NCI-H774 (cell line): ENCODE results near the gene NFATC3.

Source experiments
- DNase-seq: peaks from one replicate; lab custom pipeline; 2025; lab: John Stamatoyannopoulos, UW

NFATC3 gene

DNA sequence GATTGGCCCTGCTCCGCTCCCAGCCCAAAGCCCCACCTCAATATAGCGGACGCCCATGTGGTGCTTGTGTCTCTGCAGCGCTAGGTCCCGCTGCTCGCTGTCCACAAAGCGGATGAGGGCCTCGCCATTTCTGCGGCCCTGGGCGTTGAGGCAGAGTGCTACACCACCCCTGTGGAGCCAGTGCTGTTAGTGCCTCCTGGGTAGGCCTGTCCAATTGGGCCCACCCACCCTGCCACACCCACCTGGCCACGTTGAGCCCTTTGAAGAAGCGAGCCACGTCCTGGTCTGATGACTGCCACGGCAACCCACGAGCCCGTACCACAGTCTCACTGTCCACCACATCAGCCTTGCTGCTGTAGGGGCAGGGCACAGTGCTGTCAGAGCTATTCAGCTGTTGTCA is 147.2 kb downstream of the NFATC3 start:
- DNase-seq, result no peak

DNA sequence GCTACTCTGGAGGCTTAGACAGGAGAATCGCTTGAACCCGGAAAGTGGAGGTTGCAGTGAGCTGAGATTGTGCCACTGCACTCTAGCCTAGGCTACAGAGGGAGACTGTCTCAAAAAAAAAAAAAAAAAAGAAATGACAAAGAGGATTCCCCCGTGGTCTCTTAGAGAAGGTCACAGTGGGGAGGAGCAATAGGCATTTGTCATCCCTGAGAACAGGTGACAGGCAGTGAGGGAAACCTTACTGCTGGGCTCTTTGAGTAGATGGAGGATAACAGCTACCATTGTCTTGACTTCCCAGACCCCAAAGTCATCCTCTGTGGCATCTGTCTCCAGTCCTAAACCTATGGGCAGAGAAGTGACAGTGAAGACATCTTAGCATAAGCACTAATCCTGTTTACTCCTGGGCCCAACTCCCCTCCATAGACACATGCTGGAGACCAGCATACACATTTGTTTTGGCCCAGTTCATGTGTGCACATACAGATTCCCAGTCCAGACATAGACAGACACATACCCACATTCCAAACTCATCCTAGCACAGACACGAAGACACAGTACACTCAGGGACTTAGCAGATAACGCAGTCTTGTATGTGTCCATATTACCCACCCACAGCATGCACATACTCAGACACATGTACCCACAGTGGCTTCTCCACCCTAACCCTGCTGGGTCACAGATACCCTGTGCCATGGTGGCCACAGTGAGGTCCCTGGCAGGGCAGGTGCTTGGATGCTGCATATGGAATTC is 148.1 kb downstream of the NFATC3 start:
- DNase-seq, result no peak

DNA sequence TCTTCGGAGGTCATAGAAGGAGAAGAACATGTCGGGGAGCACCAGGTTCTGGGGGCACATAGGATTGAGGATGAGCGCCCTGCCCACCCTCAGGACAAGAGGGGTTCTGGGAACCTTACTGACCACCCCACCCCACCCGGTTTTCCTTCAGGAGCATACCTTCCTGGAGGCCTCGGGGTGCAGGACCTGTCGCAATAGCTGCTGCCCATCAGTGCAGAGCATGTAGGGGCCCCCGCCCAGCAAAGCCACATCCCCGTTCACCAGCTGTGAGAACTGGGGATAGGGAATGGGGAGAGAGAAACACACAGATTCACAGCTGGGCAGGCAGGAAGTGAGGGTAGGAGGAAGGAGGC is 148.6 kb downstream of the NFATC3 start:
- DNase-seq, result no peak

DNA sequence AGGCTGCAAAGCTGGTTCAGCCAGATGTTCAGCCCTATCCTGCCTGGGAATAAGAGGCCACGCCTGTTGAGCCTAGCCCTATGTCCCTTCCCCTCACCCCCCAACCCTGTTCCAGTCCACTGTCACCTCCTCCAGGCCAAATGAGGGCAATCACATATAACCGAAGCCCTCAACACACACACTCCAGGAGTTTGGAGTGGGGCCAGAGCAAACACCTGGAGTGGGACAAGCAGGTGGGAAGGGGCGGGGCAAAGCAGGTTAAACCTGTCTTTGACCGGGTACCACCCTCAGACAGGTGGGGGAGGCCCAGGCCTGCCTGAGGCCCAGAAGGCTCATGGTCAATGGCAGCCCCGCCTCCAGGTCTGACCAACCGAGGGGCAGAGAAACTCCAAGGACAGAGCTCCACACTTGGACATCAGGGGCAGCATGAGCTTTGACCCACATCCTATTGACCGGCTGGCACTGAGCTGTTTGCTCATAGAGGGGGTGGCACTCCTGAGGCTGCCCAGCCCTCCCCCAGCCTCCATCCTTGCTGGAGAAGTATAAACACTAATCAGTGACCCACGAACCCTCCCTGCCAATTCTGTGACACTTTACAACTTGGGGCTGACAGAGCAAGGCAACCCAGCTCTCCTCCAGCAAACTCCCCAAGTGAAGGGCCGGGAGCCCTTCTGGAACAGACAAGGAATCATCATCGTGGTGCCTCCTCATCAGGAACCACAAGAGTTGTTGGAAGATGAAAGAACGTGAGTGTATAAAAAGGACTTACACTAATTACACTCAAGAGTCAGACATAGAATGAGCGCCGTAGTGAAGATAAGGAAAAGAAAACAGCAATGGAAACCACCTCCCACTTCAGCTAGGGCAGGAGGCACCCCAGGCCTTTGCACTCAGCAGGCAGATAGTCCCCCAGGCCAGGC is 149.3 kb downstream of the NFATC3 start:
- peak; percentile 65 for DNase-seq

DNA sequence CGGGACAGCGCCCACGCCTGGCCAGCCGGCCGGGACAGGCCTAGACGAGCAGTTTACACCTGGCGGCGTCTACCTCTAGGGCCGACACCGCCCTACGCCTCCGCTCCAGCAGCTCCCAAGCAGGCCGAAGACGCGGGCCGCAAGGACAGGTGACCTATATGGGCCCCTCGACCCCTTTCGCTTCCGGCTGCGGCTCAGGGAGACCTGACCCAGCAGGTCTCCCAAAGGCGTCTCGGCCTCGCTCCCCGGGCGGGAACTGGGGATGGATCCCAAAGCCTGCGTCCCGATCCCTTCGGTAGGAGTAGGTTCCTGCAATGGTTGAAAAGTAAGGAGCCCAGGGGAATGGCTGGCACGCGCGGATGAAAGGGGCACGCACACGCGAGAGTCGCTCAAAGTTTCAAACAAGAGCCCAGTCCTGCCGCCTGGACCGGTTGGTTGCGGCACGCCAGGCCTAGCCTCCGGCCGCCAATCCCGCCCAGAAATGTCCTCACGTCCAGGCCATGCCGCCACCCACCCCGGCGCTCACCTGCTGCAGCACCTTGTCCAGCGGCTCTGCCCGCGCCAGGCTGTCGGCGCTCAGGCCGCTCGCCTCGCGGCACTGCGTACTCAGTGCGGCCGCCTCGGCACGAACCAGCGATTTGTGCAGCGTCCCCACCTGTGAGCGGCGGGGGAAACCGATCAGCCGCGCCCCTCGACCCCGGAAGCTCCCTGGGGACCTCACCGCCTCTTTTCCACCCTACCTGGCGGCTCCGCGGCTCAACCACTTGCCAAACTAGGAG is 150.1 kb downstream of the NFATC3 start:
- DNase-seq, result no peak

DNA sequence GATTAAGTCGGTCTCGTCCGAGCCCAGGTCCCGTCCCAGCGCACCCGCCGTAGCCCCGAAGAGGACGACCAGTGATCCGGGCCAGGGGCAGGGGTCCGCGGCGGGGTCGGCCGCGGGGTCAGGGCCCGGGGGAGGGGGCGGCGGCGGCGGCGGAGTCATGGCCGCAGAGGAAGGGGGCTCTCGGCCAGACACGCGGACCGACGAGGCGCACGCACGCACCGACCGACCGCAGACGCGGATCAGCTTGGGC is 150.6 kb downstream of the NFATC3 start, which contains the start of gene ESRP2:
Gene ESRP2 (minus strand): TSS at position 241 of the 250 bp plus-strand sequence. CDS start 82 bp downstream, at position 159.
- DNase-seq, result no peak

DNA sequence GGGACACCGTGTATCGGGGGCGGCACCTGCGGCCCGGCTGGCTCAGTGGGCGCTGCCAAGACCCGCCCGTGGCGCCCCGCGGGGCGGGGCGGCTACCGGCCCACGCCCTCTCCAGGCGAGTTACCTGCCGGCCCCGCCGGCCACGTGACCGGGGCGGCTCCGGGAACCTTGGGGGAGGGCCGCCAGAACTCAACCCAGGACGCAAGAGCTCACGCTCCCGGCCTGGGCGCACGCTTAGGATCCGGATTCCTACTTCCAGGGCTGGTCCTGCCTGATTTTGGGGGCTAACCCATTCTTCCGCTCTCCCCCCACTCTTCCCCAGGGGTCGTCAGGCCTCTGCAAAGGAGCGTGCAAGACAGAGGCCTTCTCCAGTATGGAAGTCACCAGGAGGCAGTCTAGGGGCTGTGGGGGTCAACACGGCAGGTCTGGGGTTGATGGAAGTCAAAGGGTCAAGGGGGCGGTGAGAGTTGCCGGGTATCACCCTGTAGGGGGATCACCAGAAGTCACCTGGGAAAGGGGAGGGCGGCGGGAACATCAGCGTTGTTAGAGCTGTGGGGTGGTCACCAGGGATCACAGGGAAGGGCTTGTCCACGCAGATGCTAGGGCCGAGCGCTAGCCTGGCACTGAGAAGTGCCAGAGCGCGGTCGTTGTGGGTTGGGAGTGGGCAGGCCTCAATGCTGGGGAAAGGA is 151.1 kb downstream of the NFATC3 start:
- peak; percentile 74 for DNase-seq

DNA sequence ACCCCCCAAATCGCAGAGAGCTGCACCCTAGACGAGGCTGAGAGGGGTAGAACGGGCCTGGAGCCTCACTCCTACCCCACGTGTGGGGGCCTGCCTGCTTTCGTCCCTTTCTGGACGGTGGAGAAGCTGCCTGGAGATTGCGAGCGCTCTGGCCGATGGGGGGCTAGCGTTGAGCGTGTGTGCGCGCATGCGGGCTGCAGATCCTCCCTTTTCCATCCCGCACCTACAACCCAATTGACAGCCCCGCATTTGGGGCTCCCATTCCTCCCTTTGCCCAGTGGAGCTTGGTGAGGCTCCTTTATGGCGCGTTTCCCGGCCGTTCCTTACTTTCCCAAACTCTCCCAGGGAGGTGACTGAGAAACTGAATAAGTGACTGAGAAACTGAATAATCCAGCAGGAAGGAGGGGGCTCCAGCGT is 151.7 kb downstream of the NFATC3 start:
- no peak for DNase-seq

DNA sequence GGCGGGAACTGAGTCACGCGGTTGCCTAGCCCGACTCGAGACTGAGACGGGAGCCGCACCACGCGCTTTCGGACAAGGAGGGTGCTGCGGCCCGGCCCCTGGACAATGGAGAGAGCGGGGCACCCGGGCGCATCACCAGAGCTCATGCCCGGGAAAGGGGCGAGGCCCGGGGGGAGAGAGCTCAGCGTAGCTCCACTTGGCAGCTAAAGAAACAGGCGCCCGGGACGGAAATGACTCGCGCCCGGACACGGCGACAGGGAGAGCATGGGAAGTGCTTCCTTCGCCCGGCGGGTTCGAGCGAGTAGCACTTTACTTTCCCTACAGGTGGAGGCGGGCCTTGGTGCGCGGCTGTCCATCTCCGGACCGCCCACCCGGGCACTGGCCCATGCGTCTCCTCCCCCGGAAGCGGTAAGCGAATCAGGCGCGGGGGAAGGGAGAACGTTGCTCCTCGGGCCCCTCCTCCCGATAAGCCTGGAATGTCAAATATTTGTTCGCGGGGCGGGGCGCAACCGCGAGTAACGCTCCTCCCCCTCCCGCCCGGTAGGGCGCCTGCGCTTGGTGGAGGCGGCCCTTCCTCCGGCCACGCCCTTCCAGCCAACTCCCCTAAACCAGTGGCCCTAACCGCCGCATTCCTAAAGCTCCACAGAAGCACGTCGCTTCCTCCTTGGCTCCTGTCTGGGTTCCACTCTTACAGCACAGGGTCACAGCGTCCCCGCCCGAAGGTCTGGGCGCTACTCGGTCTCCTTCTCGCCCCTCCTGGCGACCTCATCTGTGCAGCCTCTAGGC is 152.3 kb downstream of the NFATC3 start:
- DNase-seq, result peak; percentile 90

DNA sequence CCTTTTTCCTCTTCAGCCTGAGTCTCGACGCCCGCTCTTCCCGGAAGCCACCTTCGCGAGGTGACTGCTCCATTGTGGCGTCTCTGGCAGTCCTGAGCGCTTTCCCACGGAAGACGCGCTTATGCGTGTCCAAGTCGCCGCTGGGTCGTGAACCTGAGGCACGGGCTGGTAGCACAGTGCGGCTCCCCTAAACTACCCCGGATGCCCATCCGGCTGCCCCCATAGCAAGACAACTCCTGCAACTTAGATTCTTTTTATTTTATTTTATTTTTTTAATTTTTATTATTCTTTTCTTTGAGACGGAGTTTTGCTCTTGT is 152.8 kb downstream of the NFATC3 start:
- no peak for DNase-seq

DNA sequence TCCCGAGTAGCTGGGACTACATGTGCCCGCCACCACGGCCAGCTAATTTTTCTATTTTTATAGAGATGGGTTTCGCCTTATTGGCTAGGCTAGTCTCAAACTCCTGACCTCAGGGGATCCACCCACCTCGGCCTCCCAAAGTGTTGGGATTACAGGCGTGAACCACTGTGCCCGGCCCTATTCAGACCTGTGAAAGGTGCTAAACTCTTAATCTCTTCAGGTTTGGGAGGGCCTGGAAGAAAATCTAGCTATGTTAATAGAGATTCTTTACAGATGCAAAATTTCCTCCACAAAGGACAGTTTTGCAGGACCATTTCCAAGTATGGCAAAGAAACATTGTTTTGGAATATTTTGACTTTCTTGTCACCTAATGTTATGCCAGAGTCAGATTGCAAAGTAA is 156.9 kb downstream of the NFATC3 start:
- no peak for DNase-seq

DNA sequence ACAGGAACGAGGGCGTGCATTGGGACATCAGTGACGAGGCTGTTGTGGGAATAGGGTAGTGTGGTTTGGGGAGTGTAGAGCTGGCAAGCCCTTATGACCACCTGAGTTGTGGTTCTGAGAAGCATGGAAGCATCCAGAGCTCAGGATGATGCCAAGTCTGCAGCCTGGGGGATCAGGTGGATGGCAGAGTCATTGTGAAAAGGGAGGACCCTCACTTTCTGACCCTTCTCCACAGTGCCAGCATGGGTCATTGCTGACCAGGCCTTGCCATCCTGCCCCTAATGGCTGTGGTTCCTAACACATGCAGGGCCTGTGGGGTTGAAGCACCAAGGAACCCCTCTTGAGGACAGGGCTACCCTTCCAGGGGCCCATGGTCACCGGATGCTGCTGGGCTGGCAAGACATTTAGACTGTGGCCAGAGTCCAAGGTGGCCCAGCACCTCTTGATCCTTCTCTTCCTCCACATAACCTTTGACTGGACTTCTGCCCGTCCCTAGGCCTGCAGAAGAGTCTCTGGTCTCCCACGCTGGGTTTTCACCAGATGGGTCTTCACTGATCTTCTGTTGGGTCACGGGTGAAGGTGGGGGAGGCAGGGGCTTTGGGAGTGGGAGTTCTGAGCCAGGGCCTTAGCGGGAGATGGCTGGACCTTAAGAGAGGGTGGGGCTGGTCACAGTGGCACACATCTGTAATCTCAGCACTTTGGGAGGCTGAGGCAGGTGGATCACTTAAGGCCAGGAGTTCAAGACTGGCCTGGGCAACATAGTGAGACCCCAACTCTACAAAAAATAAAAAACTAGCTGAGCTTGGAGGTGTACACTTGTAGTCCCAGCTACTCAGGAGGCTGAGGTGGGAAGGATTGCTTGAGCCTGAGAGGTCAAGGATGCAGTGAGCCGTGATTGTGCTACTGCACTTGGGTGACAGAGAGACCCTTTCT is 158.0 kb downstream of the NFATC3 start:
- DNase-seq, result no peak

DNA sequence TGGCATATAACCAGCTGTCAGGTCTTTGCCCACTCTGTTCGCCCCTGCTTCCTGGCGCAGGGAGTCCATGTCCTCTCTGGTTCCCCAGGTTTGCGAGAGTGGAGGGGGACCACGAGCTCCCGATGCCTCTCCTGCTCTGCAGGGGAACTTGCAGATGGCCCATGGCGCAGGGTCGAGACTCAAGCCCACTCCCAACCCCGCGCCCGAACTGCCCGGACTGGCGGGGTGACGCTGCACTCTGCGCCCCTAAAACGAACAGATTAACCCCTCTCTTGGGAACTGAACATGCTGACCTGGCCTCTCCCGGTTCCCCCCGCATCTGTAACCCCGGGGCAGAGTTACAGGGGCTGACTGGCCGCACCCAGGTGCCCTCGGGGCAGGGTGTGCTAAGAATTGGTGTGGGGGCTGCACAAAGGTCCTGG is 159.3 kb downstream of the NFATC3 start:
- no peak for DNase-seq

DNA sequence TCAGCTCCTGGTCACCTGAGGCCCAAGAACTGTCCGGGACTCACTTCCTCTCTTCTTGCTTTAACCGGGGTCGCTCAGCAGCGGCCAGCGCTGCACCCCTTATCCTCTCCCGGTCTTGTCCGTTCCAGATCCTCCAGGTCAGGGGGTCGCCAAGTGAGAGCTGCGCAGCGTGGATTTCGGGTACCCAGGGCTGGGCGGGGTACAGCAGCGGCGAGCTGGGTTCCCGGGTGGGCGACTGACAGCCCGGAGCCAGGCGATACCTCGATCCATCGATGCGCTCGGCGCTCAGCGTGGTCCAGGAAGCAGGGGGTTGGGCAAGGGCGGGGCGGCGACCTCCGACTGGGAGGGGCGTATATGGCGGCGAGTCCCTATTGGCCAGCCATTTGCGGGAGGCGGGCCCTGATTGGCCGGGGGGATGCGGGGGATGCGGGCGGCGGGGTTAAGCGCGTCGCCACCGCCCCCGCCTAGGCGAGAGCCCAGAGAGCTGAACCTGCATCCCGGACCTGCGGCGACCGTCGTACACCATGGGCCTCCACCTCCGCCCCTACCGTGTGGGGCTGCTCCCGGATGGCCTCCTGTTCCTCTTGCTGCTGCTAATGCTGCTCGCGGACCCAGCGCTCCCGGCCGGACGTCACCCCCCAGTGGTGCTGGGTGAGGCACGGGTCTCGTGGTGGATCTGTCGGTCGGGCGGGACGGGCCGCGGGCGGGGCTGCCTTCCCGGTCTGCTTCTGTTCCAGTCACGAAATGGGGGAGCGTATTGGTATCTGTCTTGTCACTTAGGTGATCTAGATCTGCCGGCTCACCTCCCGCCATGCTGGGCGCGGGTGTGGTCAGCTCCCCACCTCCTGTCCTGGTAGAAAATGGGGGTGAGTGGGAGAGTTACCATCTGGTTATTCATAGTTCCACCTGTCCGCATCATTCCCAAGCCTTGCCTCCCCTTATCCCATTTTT is 160.0 kb downstream of the NFATC3 start, which contains the start of gene PLA2G15:
Gene PLA2G15 (plus strand): TSS at position 471 of the 951 bp plus-strand sequence. CDS start 54 bp downstream, at position 525.
- peak; percentile 65 for DNase-seq

DNA sequence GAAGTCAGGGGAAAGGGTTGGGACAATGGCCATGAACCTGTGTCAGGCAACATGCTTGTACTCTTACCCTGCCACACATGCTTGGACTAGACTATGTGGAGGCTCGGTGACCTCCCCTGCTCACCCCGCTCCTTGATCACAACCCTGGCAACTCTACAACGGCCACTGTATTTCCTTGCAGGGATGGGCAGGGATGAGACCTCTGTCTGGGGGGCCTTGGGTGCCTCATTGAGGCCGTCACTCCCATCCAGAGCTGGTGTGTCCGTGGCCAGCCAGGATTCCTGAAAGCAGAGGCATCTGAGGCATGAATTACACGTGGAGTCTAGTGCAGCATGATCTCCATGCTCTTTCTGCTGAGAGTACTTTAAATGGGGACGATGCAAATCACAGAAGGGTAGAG is 161.0 kb downstream of the NFATC3 start:
- no peak for DNase-seq

DNA sequence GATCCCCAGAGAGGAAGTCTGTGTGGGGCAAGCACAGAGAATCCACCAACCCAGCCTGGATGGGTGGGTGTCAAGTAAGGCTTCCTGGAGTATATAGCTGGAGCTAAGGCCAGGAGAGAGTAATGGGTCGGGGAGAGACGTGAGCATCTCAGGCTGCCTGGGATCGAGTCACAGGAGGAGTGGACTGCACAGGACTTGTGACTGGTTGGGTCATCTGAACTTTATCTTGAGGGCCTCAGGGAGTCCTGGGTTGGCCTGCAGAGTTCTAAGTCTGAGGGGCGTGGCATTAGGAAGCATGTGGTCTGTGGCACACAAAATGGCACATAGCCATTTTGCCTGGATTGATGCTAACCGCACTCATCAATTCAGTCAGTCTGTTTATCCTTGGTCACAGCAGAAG is 161.5 kb downstream of the NFATC3 start:
- no peak for DNase-seq

DNA sequence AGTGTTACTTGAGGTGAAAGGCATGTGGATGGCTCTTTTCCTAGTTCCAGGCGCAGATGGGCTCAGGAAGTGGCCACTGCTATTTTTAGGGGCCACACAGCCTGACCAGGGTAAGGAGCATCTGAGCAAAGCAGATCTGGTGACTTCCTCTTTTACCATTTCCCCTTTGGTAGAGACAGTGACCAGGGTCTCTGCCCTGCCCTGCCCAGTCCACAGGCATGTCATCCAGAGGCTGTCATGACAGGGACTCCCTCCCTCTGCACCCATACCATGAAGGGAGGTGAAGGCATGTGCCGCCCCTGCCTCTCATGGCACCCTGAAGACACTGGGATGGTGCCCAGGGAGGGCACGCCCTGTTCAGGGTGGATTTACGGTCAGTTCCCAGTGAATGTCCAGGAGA is 162.2 kb downstream of the NFATC3 start:
- no peak for DNase-seq

DNA sequence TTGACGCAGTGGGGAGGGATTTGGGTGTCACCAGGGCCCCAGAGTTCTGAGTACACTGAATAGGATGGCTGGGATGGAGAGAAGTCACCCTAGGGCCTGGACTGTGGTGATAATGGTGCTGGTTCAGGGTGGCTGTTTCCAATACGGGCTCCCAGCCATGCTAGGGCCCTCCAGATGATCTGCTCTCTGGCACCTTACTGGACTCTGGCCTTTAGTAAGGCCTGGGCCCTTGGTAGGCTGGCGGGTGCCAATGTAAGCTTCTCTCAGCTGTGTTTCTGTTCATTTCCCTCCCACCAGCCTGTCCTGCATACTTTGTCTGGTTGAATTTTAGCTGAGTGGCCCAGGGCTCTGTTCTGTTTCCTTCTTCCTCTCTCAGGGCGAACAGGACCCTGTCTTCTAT is 162.8 kb downstream of the NFATC3 start:
- DNase-seq, result no peak

DNA sequence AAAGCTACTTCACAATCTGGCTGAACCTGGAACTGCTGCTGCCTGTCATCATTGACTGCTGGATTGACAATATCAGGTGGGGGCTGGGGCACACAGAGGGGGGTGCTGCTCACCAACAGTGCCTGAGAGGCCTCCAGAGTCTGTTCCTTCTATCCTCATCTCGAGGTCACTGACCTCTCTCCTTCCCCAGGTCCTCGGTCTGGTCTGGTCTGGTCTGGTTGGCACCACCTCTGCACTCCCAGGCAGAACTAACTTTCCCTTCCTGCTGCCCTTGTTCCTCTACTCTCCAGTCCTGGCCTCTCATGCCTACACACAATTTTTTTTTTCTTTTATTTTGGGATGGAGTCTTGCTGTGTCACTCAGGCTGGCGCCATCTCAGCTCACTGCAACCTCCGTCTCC is 164.2 kb downstream of the NFATC3 start:
- no peak for DNase-seq
